IMR-90 (cell line): ENCODE data around the gene CPED1. TPM values are rescaled to one million over a fixed set of nuclear protein-coding genes. Genes with fewer than 3 reads are reported as not detected.

Source experiments
- ATAC-seq: fragments of 200-7000 bp; cut with Tn5 transposase; 2 replicates; pipeline ENCODE4 v1.9.1; 2020; ENCODE audit warnings: low read depth, mild to moderate bottlenecking, moderate library complexity
- BruUV-seq: library from RNA; stranded (reverse); fragments of 400-500 nt; replicated peaks from 2 replicates; lab custom pipeline; 2021; lab: Mats Ljungman, UMichigan
- CTCF ChIA-PET: fragments of 300-600 bp; formaldehyde crosslinking; extraction: SDS; loops from one replicate; lab custom pipeline; 2021; ENCODE audit warnings: antibody characterized with exemption; lab: Yijun Ruan, JAX
- POLR2A ChIA-PET: fragments of 300-600 bp; sonication (Branson Sonifier 250); formaldehyde crosslinking; loops from one replicate; lab custom pipeline; 2022; ENCODE audit warnings: antibody characterized with exemption; ENCODE audit not compliant: unreplicated experiment; lab: Charles Lee
- DNase-seq: peaks from one replicate; pipeline ENCODE4 v3.0.0; 2013
- H2AFZ ChIP-seq: replicated peaks from 2 replicates; pipeline ENCODE3; 2013; ENCODE audit warnings: low read length, mild to moderate bottlenecking; ENCODE audit not compliant: poor library complexity
- H2AK5ac ChIP-seq: 2 replicates; pipeline ENCODE4 v1.6.1; 2013; ENCODE audit warnings: low read depth, low read length, inconsistent platforms
- H2AK9ac ChIP-seq: replicated peaks from 2 replicates; pipeline ENCODE3; 2013; ENCODE audit warnings: mild to moderate bottlenecking, low read depth, low read length, moderate library complexity; ENCODE audit not compliant: poor library complexity
- H2BK120ac ChIP-seq: 2 replicates; pipeline ENCODE4 v1.6.1; 2013; ENCODE audit warnings: low read depth, low read length, inconsistent platforms
- H2BK15ac ChIP-seq: 3 replicates; pipeline ENCODE4 v1.6.1; 2013; ENCODE audit warnings: low read depth, low read length, inconsistent platforms
- H2BK20ac ChIP-seq: 2 replicates; pipeline ENCODE4 v1.6.1; 2013; ENCODE audit warnings: low read depth, mild to moderate bottlenecking, inconsistent platforms, low read length, moderate library complexity
- H2BK5ac ChIP-seq: 2 replicates; pipeline ENCODE4 v1.6.1; 2013; ENCODE audit warnings: mild to moderate bottlenecking, low read depth, low read length, inconsistent platforms; ENCODE audit not compliant: poor library complexity, severe bottlenecking
- H3K14ac ChIP-seq: replicated peaks from 2 replicates; pipeline ENCODE4 v1.6.1; 2013; ENCODE audit warnings: low read depth, low read length, inconsistent platforms
- H3K18ac ChIP-seq: 2 replicates; pipeline ENCODE4 v1.6.1; 2013; ENCODE audit warnings: low read depth, low read length, control low read depth
- H3K23ac ChIP-seq: 2 replicates; pipeline ENCODE4 v1.6.1; 2013; ENCODE audit warnings: low read depth, low read length, inconsistent platforms
- H3K27ac ChIP-seq: 2 replicates; pipeline ENCODE4 v1.5.1; 2013; ENCODE audit warnings: mild to moderate bottlenecking, control low read depth, low read length; ENCODE audit not compliant: insufficient read depth
- H3K27me3 ChIP-seq: 2 replicates; pipeline ENCODE4 v1.6.1; 2013; ENCODE audit warnings: low read length; ENCODE audit not compliant: control insufficient read depth, insufficient read depth
- H3K36me3 ChIP-seq: 2 replicates; pipeline ENCODE4 v1.6.1; 2013; ENCODE audit warnings: low read length, mixed read lengths; ENCODE audit not compliant: control insufficient read depth, insufficient read depth
- H3K4ac ChIP-seq: 2 replicates; pipeline ENCODE4 v1.6.1; 2013; ENCODE audit warnings: low read depth, low read length, inconsistent platforms
- H3K4me1 ChIP-seq: 2 replicates; pipeline ENCODE4 v1.6.1; 2013; ENCODE audit warnings: low read length, mixed read lengths; ENCODE audit not compliant: control insufficient read depth, insufficient read depth
- H3K4me2 ChIP-seq: 2 replicates; pipeline ENCODE4 v1.6.1; 2013; ENCODE audit warnings: low read depth, mild to moderate bottlenecking, control low read depth, low read length, moderate library complexity
- H3K4me3 ChIP-seq: 2 replicates; pipeline ENCODE4 v1.5.1; 2013; ENCODE audit warnings: low read depth, mild to moderate bottlenecking, control low read depth, low read length, moderate library complexity; ENCODE audit not compliant: insufficient read depth
- H3K56ac ChIP-seq: 2 replicates; pipeline ENCODE4 v1.6.1; 2013; ENCODE audit warnings: low read length, inconsistent platforms; ENCODE audit not compliant: insufficient read depth; ENCODE audit errors: extremely low read depth
- H3K79me1 ChIP-seq, 2 experiments: 2 replicates each; pipeline ENCODE4 v1.6.1; 2013; ENCODE audit warnings: low read length in 2 of 2, inconsistent platforms in 1 of 2, low read depth in 1 of 2
- H3K9ac ChIP-seq: 2 replicates; pipeline ENCODE4 v1.6.1; 2013; ENCODE audit warnings: low read depth, low read length, control low read depth
- H3K9me1 ChIP-seq: 2 replicates; pipeline ENCODE4 v1.6.1; 2013; ENCODE audit warnings: low read length, inconsistent platforms; ENCODE audit not compliant: insufficient read depth
- H3K9me3 ChIP-seq: 2 replicates; pipeline ENCODE4 v1.6.1; 2013; ENCODE audit warnings: low read length; ENCODE audit not compliant: control insufficient read depth, insufficient read depth
- H4K20me1 ChIP-seq: 2 replicates; pipeline ENCODE4 v1.6.1; 2013; ENCODE audit warnings: low read length, inconsistent platforms; ENCODE audit not compliant: insufficient read depth
- H4K5ac ChIP-seq: 2 replicates; pipeline ENCODE4 v1.6.1; 2013; ENCODE audit warnings: mild to moderate bottlenecking, low read depth, low read length, control low read depth
- H4K8ac ChIP-seq, 2 experiments: 2 replicates each; pipeline ENCODE4 v1.6.1; 2013; ENCODE audit warnings: low read depth in 2 of 2, low read length in 2 of 2, control low read depth in 1 of 2, inconsistent platforms in 1 of 2
- H4K91ac ChIP-seq: 2 replicates; pipeline ENCODE4 v1.6.1; 2013; ENCODE audit warnings: low read depth, low read length, inconsistent platforms; ENCODE audit not compliant: insufficient read depth
- BHLHE40 ChIP-seq: fragments of 150-350 bp; IDR thresholded peaks from 2 replicates; pipeline ENCODE4 v1.6.1; 2016; ENCODE audit warnings: mild to moderate bottlenecking, low read depth, low read length
- CEBPB ChIP-seq: IDR thresholded peaks from 2 replicates; pipeline ENCODE4 v1.6.1; 2012; ENCODE audit warnings: low read depth, low read length, improper control_type of control experiment
- CHD1 ChIP-seq: IDR thresholded peaks from 2 replicates; pipeline ENCODE4 v1.6.1; 2012; ENCODE audit warnings: low read depth, low read length, improper control_type of control experiment
- FOS ChIP-seq: fragments of 150-350 bp; IDR thresholded peaks from 2 replicates; pipeline ENCODE4 v1.6.1; 2016; ENCODE audit warnings: low read depth, low read length
- MAFK ChIP-seq: IDR thresholded peaks from 2 replicates; pipeline ENCODE4 v1.6.1; 2012; ENCODE audit warnings: low read depth, low read length, improper control_type of control experiment
- MAZ ChIP-seq: IDR thresholded peaks from 2 replicates; pipeline ENCODE4 v1.6.1; 2012; ENCODE audit warnings: low read depth, mild to moderate bottlenecking, low read length, improper control_type of control experiment, moderate library complexity, borderline replicate concordance
- MXI1 ChIP-seq: IDR thresholded peaks from 2 replicates; pipeline ENCODE4 v1.6.1; 2012; ENCODE audit warnings: low read depth, mild to moderate bottlenecking, low read length, moderate library complexity, borderline replicate concordance
- NFE2L2 ChIP-seq: fragments of 150-350 bp; IDR thresholded peaks from 2 replicates; pipeline ENCODE4 v1.6.1; 2016; ENCODE audit warnings: low read depth, mild to moderate bottlenecking, low read length
- POLR2A ChIP-seq: IDR thresholded peaks from 2 replicates; pipeline ENCODE4 v1.6.1; 2012; ENCODE audit warnings: mild to moderate bottlenecking, low read depth, low read length
- RAD21 ChIP-seq: IDR thresholded peaks from 2 replicates; pipeline ENCODE4 v1.6.1; 2012; ENCODE audit warnings: low read length, improper control_type of control experiment
- RCOR1 ChIP-seq: IDR thresholded peaks from 2 replicates; pipeline ENCODE4 v1.6.1; 2012; ENCODE audit warnings: mild to moderate bottlenecking, low read length, improper control_type of control experiment; ENCODE audit not compliant: insufficient replicate concordance
- RFX5 ChIP-seq: IDR thresholded peaks from 2 replicates; pipeline ENCODE4 v1.8.0; 2012; ENCODE audit warnings: low read depth, mild to moderate bottlenecking, low read length, moderate library complexity
- SMC3 ChIP-seq: fragments of 150-350 bp; IDR thresholded peaks from 2 replicates; pipeline ENCODE4 v1.6.1; 2016; ENCODE audit warnings: low read depth, mild to moderate bottlenecking, antibody characterized with exemption, low read length, moderate library complexity
- WGBS, 2 experiments: methylation state at CpG; one replicate each; pipeline versions ENCODE4 v1.1.5 to v1.1.7; 2013; ENCODE audit warnings: missing lambda C conversion rate in 2 of 2; ENCODE audit not compliant: insufficient read length in 1 of 2; ENCODE audit errors: extremely low coverage in 2 of 2; 5-methylcytosine and 5-hydroxymethylcytosine counted together
- dilution Hi-C: fragments of 300-500 bp; cut with HindIII; formaldehyde crosslinking; loops from one replicate; pipeline ENCODE4 v1.14.3; 2018; ENCODE audit warnings: low sequenced_read_pairs; ENCODE audit not compliant: unreplicated experiment
- in situ Hi-C: fragments of 300-500 bp; cut with MboI; formaldehyde crosslinking; loops from 3 replicates; pipeline ENCODE4 v1.14.3; 2019; ENCODE audit warnings: low sequenced_read_pairs, inconsistent platforms, mixed read lengths
- intact Hi-C: fragments of 100-400 bp; cut with micrococcal nuclease; formaldehyde crosslinking; loops from 2 replicates; pipeline ENCODE4 v1.10.0; 2022
- polyA plus RNA-seq, 3 experiments: library from polyadenylated mRNA; depleted of rRNA; stranded (reverse); fragments of >200 nt; gene quantifications; 2 replicates each; pipeline ENCODE4 v1.2.3, GENCODE V29; 2012; ENCODE audit warnings: low replicate concordance in 1 of 3
- total RNA-seq: library from RNA; depleted of rRNA; stranded (reverse); fragments of >200 nt; gene quantifications from 2 replicates; pipeline ENCODE4 v1.2.3, GENCODE V29; 2012
- TF ChIP-seq, protein P1 (sequence below): conservative IDR thresholded peaks from 2 replicates; pipeline ENCODE4 v1.5.1; 2012; ENCODE audit warnings: mild to moderate bottlenecking, low read depth, low read length, improper control_type of control experiment
- TF ChIP-seq, protein P2 (sequence below): fragments of 150-350 bp; IDR thresholded peaks from 2 replicates; pipeline ENCODE4 v1.6.1; 2017; ENCODE audit warnings: mild to moderate bottlenecking, antibody characterized with exemption, low read length, low read depth
- TF ChIP-seq, protein P3 (sequence below): fragments of 150-350 bp; IDR thresholded peaks from 2 replicates; pipeline ENCODE4 v1.6.1; 2016; ENCODE audit warnings: low read depth, mild to moderate bottlenecking, low read length, moderate library complexity, borderline replicate concordance

Gene CPED1
- total and polyA plus RNA-seq, 2 of the 4 experiments (the other 2 are of a cell fraction): 31.2 to 96.8 TPM

DNA sequence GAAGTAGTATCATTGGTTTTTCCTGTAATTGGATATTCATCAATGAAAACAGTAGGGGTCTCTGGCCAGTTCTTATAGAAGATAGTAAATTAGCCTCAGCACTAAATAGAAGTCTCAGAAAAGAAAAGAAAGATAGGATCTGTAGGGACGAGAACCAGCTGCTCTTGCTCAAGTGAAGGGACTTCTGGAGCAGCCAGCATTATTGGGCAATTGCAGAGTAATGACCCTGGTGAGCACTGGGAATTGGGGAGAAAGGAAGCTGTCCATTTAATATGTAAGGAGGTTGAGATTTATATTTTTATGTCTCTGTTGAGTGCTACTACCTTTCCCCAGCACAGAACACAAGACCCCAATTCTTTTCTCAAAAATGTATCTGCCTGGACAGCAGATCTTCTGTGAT lies 279.1 kb downstream of the CPED1 start:
- peaks cover 6% of the 10 kb centered on the region for H3K36me3 ChIP-seq
- POLR2A ChIA-PET: no interaction called here
- H3K9me1 ChIP-seq: no peaks in the 10 kb centered on the region
- no peaks in the 10 kb centered on the region for H3K9me3 ChIP-seq
- no peak overlapping the region for H3K23ac ChIP-seq
- H4K20me1 ChIP-seq: no peaks in the 10 kb centered on the region
- H3K27ac ChIP-seq: no peak overlapping the region
- BruUV-seq: no TSS peak
- no peak for TF ChIP-seq RCOR1
- no peak for TF ChIP-seq RAD21
- no peak for TF ChIP-seq MAZ
- no peak for TF ChIP-seq CHD1
- TF ChIP-seq CEBPB: no peak
- no peak for TF ChIP-seq SMC3
- TF ChIP-seq, protein P1, sequence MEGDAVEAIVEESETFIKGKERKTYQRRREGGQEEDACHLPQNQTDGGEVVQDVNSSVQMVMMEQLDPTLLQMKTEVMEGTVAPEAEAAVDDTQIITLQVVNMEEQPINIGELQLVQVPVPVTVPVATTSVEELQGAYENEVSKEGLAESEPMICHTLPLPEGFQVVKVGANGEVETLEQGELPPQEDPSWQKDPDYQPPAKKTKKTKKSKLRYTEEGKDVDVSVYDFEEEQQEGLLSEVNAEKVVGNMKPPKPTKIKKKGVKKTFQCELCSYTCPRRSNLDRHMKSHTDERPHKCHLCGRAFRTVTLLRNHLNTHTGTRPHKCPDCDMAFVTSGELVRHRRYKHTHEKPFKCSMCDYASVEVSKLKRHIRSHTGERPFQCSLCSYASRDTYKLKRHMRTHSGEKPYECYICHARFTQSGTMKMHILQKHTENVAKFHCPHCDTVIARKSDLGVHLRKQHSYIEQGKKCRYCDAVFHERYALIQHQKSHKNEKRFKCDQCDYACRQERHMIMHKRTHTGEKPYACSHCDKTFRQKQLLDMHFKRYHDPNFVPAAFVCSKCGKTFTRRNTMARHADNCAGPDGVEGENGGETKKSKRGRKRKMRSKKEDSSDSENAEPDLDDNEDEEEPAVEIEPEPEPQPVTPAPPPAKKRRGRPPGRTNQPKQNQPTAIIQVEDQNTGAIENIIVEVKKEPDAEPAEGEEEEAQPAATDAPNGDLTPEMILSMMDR: no peak
- no peak for TF ChIP-seq BHLHE40
- TF ChIP-seq, protein P2, sequence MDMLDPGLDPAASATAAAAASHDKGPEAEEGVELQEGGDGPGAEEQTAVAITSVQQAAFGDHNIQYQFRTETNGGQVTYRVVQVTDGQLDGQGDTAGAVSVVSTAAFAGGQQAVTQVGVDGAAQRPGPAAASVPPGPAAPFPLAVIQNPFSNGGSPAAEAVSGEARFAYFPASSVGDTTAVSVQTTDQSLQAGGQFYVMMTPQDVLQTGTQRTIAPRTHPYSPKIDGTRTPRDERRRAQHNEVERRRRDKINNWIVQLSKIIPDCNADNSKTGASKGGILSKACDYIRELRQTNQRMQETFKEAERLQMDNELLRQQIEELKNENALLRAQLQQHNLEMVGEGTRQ: no peak
- TF ChIP-seq MAFK: no peak
- no peak for TF ChIP-seq RFX5
- TF ChIP-seq NFE2L2: no peak
- TF ChIP-seq POLR2A: no peak
- no peak for TF ChIP-seq FOS
- no peak for TF ChIP-seq MXI1
- TF ChIP-seq, protein P3, sequence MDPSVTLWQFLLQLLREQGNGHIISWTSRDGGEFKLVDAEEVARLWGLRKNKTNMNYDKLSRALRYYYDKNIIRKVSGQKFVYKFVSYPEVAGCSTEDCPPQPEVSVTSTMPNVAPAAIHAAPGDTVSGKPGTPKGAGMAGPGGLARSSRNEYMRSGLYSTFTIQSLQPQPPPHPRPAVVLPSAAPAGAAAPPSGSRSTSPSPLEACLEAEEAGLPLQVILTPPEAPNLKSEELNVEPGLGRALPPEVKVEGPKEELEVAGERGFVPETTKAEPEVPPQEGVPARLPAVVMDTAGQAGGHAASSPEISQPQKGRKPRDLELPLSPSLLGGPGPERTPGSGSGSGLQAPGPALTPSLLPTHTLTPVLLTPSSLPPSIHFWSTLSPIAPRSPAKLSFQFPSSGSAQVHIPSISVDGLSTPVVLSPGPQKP: no peak
- H2AK9ac ChIP-seq: no peak overlapping the region
- H2AK5ac ChIP-seq: no peak overlapping the region
- CTCF ChIA-PET: no interaction called here
- H2BK15ac ChIP-seq: no peak overlapping the region
- no peak overlapping the region for H3K4me2 ChIP-seq
- no peak overlapping the region for H2BK5ac ChIP-seq
- no peaks in the 10 kb centered on the region for H3K4me1 ChIP-seq
- no peak overlapping the region for H3K4me3 ChIP-seq
- H2BK120ac ChIP-seq: no peak overlapping the region
- H3K56ac ChIP-seq: no peak overlapping the region
- no peak overlapping the region for H3K4ac ChIP-seq
- no peak overlapping the region for H2AFZ ChIP-seq
- H3K14ac ChIP-seq: no peak overlapping the region
- ATAC-seq (no peak), DNase-seq (no peak)
- no peak overlapping the region for H4K91ac ChIP-seq
- H4K5ac ChIP-seq: no peak overlapping the region
- WGBS, 2 experiments: no CpG with 5 or more reads among the region's 1 CpG
- dilution Hi-C loops (no loop called here), in situ Hi-C loops (no loop called here), intact Hi-C loops (no loop called here)
- no peak overlapping the region for H2BK20ac ChIP-seq
- no peaks in the 10 kb centered on the region for H3K27me3 ChIP-seq
- H3K79me1 ChIP-seq: no peaks in the 10 kb centered on the region
- no peak overlapping the region for H3K9ac ChIP-seq
- no peak overlapping the region for H4K8ac ChIP-seq
- H3K18ac ChIP-seq: no peak overlapping the region
